Activated CD8-positive, alpha-beta T cell treated with anti-CD3 and anti-CD28 coated beads for 36 hours (primary cell): ENCODE results near the gene PGAM5. TPM values are rescaled to one million over a fixed set of nuclear protein-coding genes. Genes with fewer than 3 reads are reported as not detected.

Source experiments
- ATAC-seq: fragments of 200-7000 bp; cut with Tn5 transposase; one replicate; pipeline ENCODE4 v1.10.0; 2021; ENCODE audit warnings: mild to moderate bottlenecking, moderate library complexity
- CTCF ChIA-PET: fragments of 350-600 bp; sonication (Branson Sonifier 250); formaldehyde crosslinking; loops from one replicate; lab custom pipeline; 2021; ENCODE audit warnings: antibody characterized with exemption; lab: Charles Lee
- POLR2A ChIA-PET: fragments of 350-600 bp; sonication (Branson Sonifier 250); formaldehyde crosslinking; loops from one replicate; lab custom pipeline; 2021; ENCODE audit warnings: antibody characterized with exemption; lab: Charles Lee
- DNase-seq: peaks from one replicate; pipeline ENCODE4 v3.0.0-alpha.2; 2020
- H3K27ac Mint-ChIP-seq: one replicate; pipeline ENCODE4 v1.8.0; 2021; ENCODE audit warnings: mild to moderate bottlenecking, mixed read lengths
- H3K27me3 Mint-ChIP-seq: one replicate; pipeline ENCODE4 v1.8.0; 2021; ENCODE audit warnings: mixed read lengths
- H3K36me3 Mint-ChIP-seq: one replicate; pipeline ENCODE4 v1.8.0; 2021; ENCODE audit warnings: low read depth, mixed read lengths
- H3K4me1 Mint-ChIP-seq: one replicate; pipeline ENCODE4 v1.8.0; 2021; ENCODE audit warnings: low read depth, mixed read lengths
- H3K4me3 Mint-ChIP-seq: one replicate; pipeline ENCODE4 v1.8.0; 2021; ENCODE audit warnings: mild to moderate bottlenecking, moderate library complexity, mixed read lengths
- H3K9me3 Mint-ChIP-seq: one replicate; pipeline ENCODE4 v1.8.0; 2021; ENCODE audit warnings: mixed read lengths
- CTCF ChIP-seq: fragments of 200-600 bp; IDR thresholded peaks from one replicate; pipeline ENCODE4 v1.8.0; 2022; ENCODE audit warnings: antibody characterized with exemption, mild to moderate bottlenecking
- intact Hi-C: fragments of 100-400 bp; cut with micrococcal nuclease; formaldehyde crosslinking; loops from one replicate; pipeline ENCODE4 v1.10.0; 2022
- total RNA-seq, 2 experiments: library from RNA; stranded (reverse); gene quantifications; one replicate each; pipeline ENCODE4 v1.2.3, GENCODE V29; 2021

Gene PGAM5
- total RNA-seq, 2 experiments from 2014 or later: 69.6 to 73.2 TPM

- POLR2A ChIA-PET: interaction anchor here (1.1 kb wide), 1 partner anchor 10 kb away, joined by 3 read pairs; no protein-coding TSS in a partner anchor
- Mint-ChIP-seq H3K36me3 (peaks cover 48% of the 10 kb centered on the region), H3K4me3 (no peak overlapping the region), H3K4me1 (peaks cover 2% of the 10 kb centered on the region), H3K27ac (no peak overlapping the region), H3K27me3 (no peaks in the 10 kb centered on the region), H3K9me3 (peaks cover 10% of the 10 kb centered on the region)
- intact Hi-C loops: no loop called here
- no peak for TF ChIP-seq CTCF
- CTCF ChIA-PET: interaction anchor here (0.9 kb wide), 1 partner anchor 89 kb away, joined by 3 read pairs; no protein-coding TSS in a partner anchor
- no peak for DNase-seq
- ATAC-seq: no peak
These were observed 7.0 kb upstream of the PGAM5 start for GRCh38 chr12:132703641-132704040.

- H3K4me1 Mint-ChIP-seq: peaks cover 6% of the 10 kb centered on the region
- ChIA-PET CTCF (no interaction called here), POLR2A (interaction anchor here (1.3 kb wide), 1 partner anchor 21 kb away, joined by 4 read pairs; the partner anchor contains the start of gene POLE)
- H3K9me3 Mint-ChIP-seq: peaks cover 10% of the 10 kb centered on the region
- ATAC-seq (no peak), DNase-seq (no peak)
- intact Hi-C loops: no loop called here
- no peaks in the 10 kb centered on the region for H3K27me3 Mint-ChIP-seq
- peaks cover 34% of the 10 kb centered on the region for H3K36me3 Mint-ChIP-seq
- TF ChIP-seq CTCF: no peak
- no peak overlapping the region for H3K4me3 Mint-ChIP-seq
- H3K27ac Mint-ChIP-seq: no peak overlapping the region
These were observed 3.4 kb upstream of the PGAM5 start for GRCh38 chr12:132707241-132707640.

- ATAC-seq (no peak), DNase-seq (no peak)
- intact Hi-C loops: no loop called here
- no peak overlapping the region for H3K4me3 Mint-ChIP-seq
- H3K9me3 Mint-ChIP-seq: peaks cover 10% of the 10 kb centered on the region
- no peak for TF ChIP-seq CTCF
- peaks cover 37% of the 10 kb centered on the region for H3K36me3 Mint-ChIP-seq
- H3K4me1 Mint-ChIP-seq: peaks cover 12% of the 10 kb centered on the region
- H3K27me3 Mint-ChIP-seq: no peaks in the 10 kb centered on the region
- ChIA-PET POLR2A (interaction anchor here (0.9 to 1.3 kb wide), 3 partner anchors 14 to 23 kb away, joined by 3 to 4 read pairs (median 4); partner anchors contain the start of gene POLE), CTCF (no interaction called here)
- no peak overlapping the region for H3K27ac Mint-ChIP-seq
These were observed 2.5 kb upstream of the PGAM5 start for GRCh38 chr12:132708150-132708549.

- Mint-ChIP-seq H3K36me3 (peaks cover 31% of the 10 kb centered on the region), H3K4me3 (peak overlapping the region; percentile 87), H3K9me3 (peaks cover 10% of the 10 kb centered on the region), H3K27me3 (no peaks in the 10 kb centered on the region), H3K4me1 (peaks cover 20% of the 10 kb centered on the region), H3K27ac (peak overlapping the region; percentile 84)
- intact Hi-C loops: loop anchor here (2.0 kb wide), 1 partner anchor 23 kb away; the partner anchor contains the start of genes POLE and PXMP2
- POLR2A ChIA-PET: interaction anchor here (0.6 to 3.0 kb wide), 6 partner anchors 9 to 124 kb away, joined by 3 to 13 read pairs (median 4); partner anchors contain the start of genes ANKLE2 and POLE
- TF ChIP-seq CTCF: no peak
- no peak for DNase-seq
- peak; percentile 6 for ATAC-seq
- CTCF ChIA-PET: interaction anchor here (1.1 kb wide), 1 partner anchor 95 kb away, joined by 3 read pairs; no protein-coding TSS in a partner anchor
These were observed 618 bp upstream of the PGAM5 start for GRCh38 chr12:132710043-132710404.
